ENCODE data around the gene C11orf21.

The C11orf21 gene

GRCh38 chr11:2295971-2296912 lies 5.5 kb downstream of the C11orf21 start:
- DNase-seq (ENCODE audit: extremely low read depth, low read depth): no peak
- no peak for TF ChIP-seq CTCF (IDR thresholded peaks at IDR 0.05; ENCODE audit: low read depth, low read length, missing control alignments)
- H3K4me3 ChIP-seq (replicated peaks; ENCODE audit: low read depth, low read length): no peak overlapping the region

GRCh38 chr11:2294926-2295290 lies 6.8 kb downstream of the C11orf21 start:
- DNase-seq (ENCODE audit: extremely low read depth, low read depth): no peak
- H3K4me3 ChIP-seq (replicated peaks; ENCODE audit: low read depth, low read length): no peak overlapping the region
- no peak for TF ChIP-seq CTCF (IDR thresholded peaks at IDR 0.05; ENCODE audit: low read depth, low read length, missing control alignments)

- no peak for DNase-seq (ENCODE audit: extremely low read depth, low read depth)
- TF ChIP-seq CTCF (IDR thresholded peaks at IDR 0.05; ENCODE audit: low read depth, low read length, missing control alignments): no peak
- H3K4me3 ChIP-seq (replicated peaks; ENCODE audit: low read depth, low read length): no peak overlapping the region
Measured at GRCh38 chr11:2293984-2294925, 7.5 kb downstream of the C11orf21 start.

- no peak for TF ChIP-seq CTCF (IDR thresholded peaks at IDR 0.05; ENCODE audit: low read depth, low read length, missing control alignments)
- no peak overlapping the region for H3K4me3 ChIP-seq (replicated peaks; ENCODE audit: low read depth, low read length)
- no peak for DNase-seq (ENCODE audit: extremely low read depth, low read depth)
Measured at GRCh38 chr11:2293531-2293971, 8.2 kb downstream of the C11orf21 start.

- no peak for DNase-seq (ENCODE audit: extremely low read depth, low read depth)
- no peak for TF ChIP-seq CTCF (IDR thresholded peaks at IDR 0.05; ENCODE audit: low read depth, low read length, missing control alignments)
Measured at GRCh38 chr11:2290351-2290841, 11.3 kb downstream of the C11orf21 start.

GRCh38 chr11:2289859-2290258 lies 11.9 kb downstream of the C11orf21 start:
- TF ChIP-seq CTCF (IDR thresholded peaks at IDR 0.05; ENCODE audit: low read depth, low read length, missing control alignments): no peak
- no peak overlapping the region for H3K4me3 ChIP-seq (replicated peaks; ENCODE audit: low read depth, low read length)
- DNase-seq (ENCODE audit: extremely low read depth, low read depth): no peak

More at GRCh38 chr11:2290351-2290841, 11.3 kb downstream of the C11orf21 start:
- H3K4me3 ChIP-seq (replicated peaks; ENCODE audit: low read depth, low read length): no peak overlapping the region

Data from HFF-Myc (cell line).